Psoas muscle (tissue), 8 donors: ENCODE data around the gene SARDH. TPM values are rescaled to one million over a fixed set of nuclear protein-coding genes. Genes with fewer than 3 reads are reported as not detected.

ENCODE experiments used
- ATAC-seq, 4 donors: fragments of 200-7000 bp; cut with Tn5 transposase; one replicate each; pipeline ENCODE4 v1.9.1; 2020; ENCODE audit warnings: moderate library complexity in 3 of 4, mild to moderate bottlenecking in 2 of 4
- DNase-seq, 2 donors: peaks; one replicate each; pipeline ENCODE4 v3.0.0-alpha.2; 2020
- H3K27ac ChIP-seq: fragments of 200-600 bp; one replicate; pipeline ENCODE4 v1.8.0; 2022
- H3K27me3 ChIP-seq, 3 donors: fragments of 200-600 bp in 1 of 3; one replicate each; pipeline versions ENCODE4 v1.6.1 to v1.8.0; 2013 to 2022; ENCODE audit warnings: low read length in 2 of 3, mild to moderate bottlenecking in 2 of 3, moderate library complexity in 1 of 3; ENCODE audit not compliant: insufficient read depth in 3 of 3
- H3K36me3 ChIP-seq, 2 donors: fragments of 200-600 bp in 1 of 2; one replicate each; pipeline versions ENCODE4 v1.6.1 to v1.8.0; 2013 to 2022; ENCODE audit warnings: low read depth in 1 of 2, mild to moderate bottlenecking in 1 of 2, moderate library complexity in 1 of 2; ENCODE audit not compliant: insufficient read depth in 1 of 2
- H3K4me1 ChIP-seq: fragments of 200-600 bp; one replicate; pipeline ENCODE4 v1.8.0; 2022
- H3K4me3 ChIP-seq: fragments of 200-600 bp; one replicate; pipeline ENCODE4 v1.8.0; 2022; ENCODE audit warnings: mild to moderate bottlenecking
- H3K9me3 ChIP-seq: fragments of 200-600 bp; one replicate; pipeline ENCODE4 v1.8.0; 2022
- CTCF ChIP-seq: fragments of 200-600 bp; IDR thresholded peaks from one replicate; pipeline ENCODE4 v1.8.0; 2022; ENCODE audit warnings: antibody characterized with exemption
- WGBS, 3 donors: extraction: QIAGEN DNeasy Blood & Tissue Kit; methylation state at CpG; one replicate each; pipeline versions ENCODE4 v1.1.6 to v1.1.7; 2013; 5-methylcytosine and 5-hydroxymethylcytosine counted together
- intact Hi-C, 2 donors: fragments of 100-400 bp; cut with DNase I; formaldehyde crosslinking; loops; one replicate each; pipeline versions ENCODE4 v1.11.0 to v1.14.2; 2022
- polyA plus RNA-seq, 3 donors: library from polyadenylated mRNA; stranded (reverse); fragments of 200-250 nt; gene quantifications; one replicate each; pipeline ENCODE4 v1.2.3, GENCODE V29; 2013
- total RNA-seq, 4 donors: library from RNA; stranded (reverse); fragmentation: NEBNext Ultra II Directional in 2 of 4; extraction: Animal tissue kit (Norgen Biotek cat#: 25700) in 2 of 4; gene quantifications; one replicate each; pipeline versions ENCODE4 v1.2.1 to v1.2.4, GENCODE V29; 2021 to 2023
- donor health status: healthy with polysubstance abuse.
- donor health status: DM: no; HTN: no; CAD: no; lungs with moderate emphysema.
- donor health status: Bipolar disorder and iron deficiency.
- donor health status: healthy.
- donor health status: DM: yes; HTN: yes; CAD: no.
- donor health status: DM: no; HTN: no; CAD: no.
- donor health status: DM: no; HTN: no; CAD: no.
- donor health status: DM: yes; HTN: yes; CAD: no.

The SARDH gene
- total and polyA plus RNA-seq, 7 donors = 0.16 to 2.5 (median 0.62) TPM

GRCh38 chr9:133638711-133639110 is 99.4 kb downstream of the SARDH start:
- peaks cover 0 to 45% (median 13%) of the 10 kb centered on the region in 3 donors for H3K27me3 ChIP-seq
- no peak for TF ChIP-seq CTCF
- H3K36me3 ChIP-seq = no peaks in the 10 kb centered on the region
- H3K4me1 ChIP-seq = no peaks in the 10 kb centered on the region
- H3K9me3 ChIP-seq = no peaks in the 10 kb centered on the region
- DNase-seq (peak; percentile 0 to 30), ATAC-seq (no peak)
- H3K4me3 ChIP-seq = no peak overlapping the region
- no peak overlapping the region for H3K27ac ChIP-seq
- intact Hi-C loops = no loop called here
- 62 to 69% (median 69%) methylated on average over 8 of the region's 8 CpGs for WGBS, 3 donors

- WGBS, 3 donors = 71 to 73% (median 71%) methylated on average over 8 of the region's 8 CpGs
- ATAC-seq = no peak
- intact Hi-C loops = no loop called here
Observed at GRCh38 chr9:133638076-133638475, 100.1 kb downstream of the SARDH start.

GRCh38 chr9:133637451-133638055 is 100.6 kb downstream of the SARDH start:
- Histone ChIP-seq H3K9me3 (no peaks in the 10 kb centered on the region), H3K4me3 (no peak overlapping the region), H3K4me1 (no peaks in the 10 kb centered on the region), H3K27ac (no peak overlapping the region), H3K36me3 (no peaks in the 10 kb centered on the region), H3K27me3 (peaks cover 0 to 49% (median 13%) of the 10 kb centered on the region in 3 donors)
- intact Hi-C loops = no loop called here
- 73 to 78% (median 76%) methylated on average over 12 of the region's 12 CpGs for WGBS, 3 donors
- ATAC-seq (no peak), DNase-seq (peak in 1 of 2 donors; percentile 29)
- TF ChIP-seq CTCF = no peak

More at GRCh38 chr9:133638076-133638475, 100.1 kb downstream of the SARDH start:
- no peaks in the 10 kb centered on the region for H3K9me3 ChIP-seq
- no peaks in the 10 kb centered on the region for H3K36me3 ChIP-seq
- no peaks in the 10 kb centered on the region for H3K4me1 ChIP-seq
- no peak overlapping the region for H3K27ac ChIP-seq
- DNase-seq = no peak
- no peak for TF ChIP-seq CTCF
- peaks cover 0 to 52% (median 13%) of the 10 kb centered on the region in 3 donors for H3K27me3 ChIP-seq
- H3K4me3 ChIP-seq = no peak overlapping the region

- intact Hi-C loops = no loop called here
- H3K4me3 ChIP-seq = no peak overlapping the region
- no peak for TF ChIP-seq CTCF
- no peaks in the 10 kb centered on the region for H3K4me1 ChIP-seq
- no peaks in the 10 kb centered on the region for H3K9me3 ChIP-seq
- peaks cover 0 to 43% (median 15%) of the 10 kb centered on the region in 3 donors for H3K27me3 ChIP-seq
- DNase-seq (peak in 1 of 2 donors; percentile 34), ATAC-seq (no peak)
- H3K36me3 ChIP-seq = no peaks in the 10 kb centered on the region
- WGBS, 3 donors = 82 to 83% (median 83%) methylated on average over 12 of the region's 12 CpGs
- no peak overlapping the region for H3K27ac ChIP-seq
Observed at GRCh38 chr9:133636902-133637301, 101.2 kb downstream of the SARDH start.
